ENCODE results near the gene BNIP3. TPM values are rescaled to one million over a fixed set of nuclear protein-coding genes. Genes with fewer than 3 reads are reported as not detected.

The BNIP3 gene
- total and polyA plus RNA-seq, 2 of the 13 experiments (the other 11 are each of a cell fraction or from before 2014, with no cell fraction given) = 73.7 to 223 TPM

- TF ChIP-seq CSRNP2 (CRISPR knock-in tag; conservative IDR thresholded peaks at IDR 0.05; ENCODE audit: low read depth) (no peak), ZNF781 (CRISPR knock-in tag; IDR thresholded peaks at IDR 0.05; ENCODE audit: borderline replicate concordance, not compliant biosample characterization) (no peak), ZNF619 (CRISPR knock-in tag; IDR thresholded peaks at IDR 0.05) (no peak; the same call in 1 of the 2 replicates), MIER3 (CRISPR knock-in tag; IDR thresholded peaks at IDR 0.05; ENCODE audit: borderline replicate concordance) (no peak; the same call in 1 of the 2 replicates), SMYD3 (CRISPR knock-in tag; IDR thresholded peaks at IDR 0.05) (no peak), ZSCAN12 (CRISPR knock-in tag; IDR thresholded peaks at IDR 0.05) (peak; percentile 62; the same call in 1 of the 2 replicates), ZIK1 (CRISPR knock-in tag; IDR thresholded peaks at IDR 0.05; ENCODE audit: borderline replicate concordance, low read depth) (peak; percentile 54; the same call in 1 of the 2 replicates), WIZ (CRISPR knock-in tag; IDR thresholded peaks at IDR 0.05) (no peak), MAX (IDR thresholded peaks at IDR 0.05) (peak; percentile 98), KLF12 (CRISPR knock-in tag; IDR thresholded peaks at IDR 0.05; ENCODE audit: borderline replicate concordance) (peak; percentile 98), ZNF251 (CRISPR knock-in tag; IDR thresholded peaks at IDR 0.05) (no peak), E2F1 (CRISPR knock-in tag; IDR thresholded peaks at IDR 0.05) (no peak; the same call in 1 of the 2 replicates), FOXA1 (IDR thresholded peaks at IDR 0.05) (no peak), FOXA1 (CRISPR knock-in tag; IDR thresholded peaks at IDR 0.05) (no peak), ARID5B (CRISPR knock-in tag; IDR thresholded peaks at IDR 0.05) (peak; percentile 40)
- TF ChIP-seq, protein P1, sequence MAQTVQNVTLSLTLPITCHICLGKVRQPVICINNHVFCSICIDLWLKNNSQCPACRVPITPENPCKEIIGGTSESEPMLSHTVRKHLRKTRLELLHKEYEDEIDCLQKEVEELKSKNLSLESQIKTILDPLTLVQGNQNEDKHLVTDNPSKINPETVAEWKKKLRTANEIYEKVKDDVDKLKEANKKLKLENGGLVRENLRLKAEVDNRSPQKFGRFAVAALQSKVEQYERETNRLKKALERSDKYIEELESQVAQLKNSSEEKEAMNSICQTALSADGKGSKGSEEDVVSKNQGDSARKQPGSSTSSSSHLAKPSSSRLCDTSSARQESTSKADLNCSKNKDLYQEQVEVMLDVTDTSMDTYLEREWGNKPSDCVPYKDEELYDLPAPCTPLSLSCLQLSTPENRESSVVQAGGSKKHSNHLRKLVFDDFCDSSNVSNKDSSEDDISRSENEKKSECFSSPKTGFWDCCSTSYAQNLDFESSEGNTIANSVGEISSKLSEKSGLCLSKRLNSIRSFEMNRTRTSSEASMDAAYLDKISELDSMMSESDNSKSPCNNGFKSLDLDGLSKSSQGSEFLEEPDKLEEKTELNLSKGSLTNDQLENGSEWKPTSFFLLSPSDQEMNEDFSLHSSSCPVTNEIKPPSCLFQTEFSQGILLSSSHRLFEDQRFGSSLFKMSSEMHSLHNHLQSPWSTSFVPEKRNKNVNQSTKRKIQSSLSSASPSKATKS (CRISPR knock-in tag; IDR thresholded peaks at IDR 0.05) = no peak
- TF ChIP-seq, protein P2, sequence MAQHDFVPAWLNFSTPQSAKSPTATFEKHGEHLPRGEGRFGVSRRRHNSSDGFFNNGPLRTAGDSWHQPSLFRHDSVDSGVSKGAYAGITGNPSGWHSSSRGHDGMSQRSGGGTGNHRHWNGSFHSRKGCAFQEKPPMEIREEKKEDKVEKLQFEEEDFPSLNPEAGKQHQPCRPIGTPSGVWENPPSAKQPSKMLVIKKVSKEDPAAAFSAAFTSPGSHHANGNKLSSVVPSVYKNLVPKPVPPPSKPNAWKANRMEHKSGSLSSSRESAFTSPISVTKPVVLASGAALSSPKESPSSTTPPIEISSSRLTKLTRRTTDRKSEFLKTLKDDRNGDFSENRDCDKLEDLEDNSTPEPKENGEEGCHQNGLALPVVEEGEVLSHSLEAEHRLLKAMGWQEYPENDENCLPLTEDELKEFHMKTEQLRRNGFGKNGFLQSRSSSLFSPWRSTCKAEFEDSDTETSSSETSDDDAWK (CRISPR knock-in tag; IDR thresholded peaks at IDR 0.05) = no peak
These were observed at the start of gene BNIP3 (continued) for GRCh38 chr10:131981429-131982184.

Measured in HepG2 (cell line).